Mucosa of rectum (tissue), 2 donors: ENCODE measurements around the gene CHMP6.

Experiments
- H3K27ac ChIP-seq, 2 donors: one replicate each; pipeline ENCODE4 v1.7.0; 2013; ENCODE audit warnings: inconsistent platforms in 2 of 2, low read depth in 2 of 2, low read length in 2 of 2
- H3K27me3 ChIP-seq, 2 donors: one replicate each; pipeline ENCODE4 v1.7.0; 2013; ENCODE audit warnings: low read length in 2 of 2; ENCODE audit not compliant: control insufficient read depth in 2 of 2, insufficient read depth in 2 of 2
- H3K36me3 ChIP-seq, 2 donors: one replicate each; pipeline ENCODE4 v1.7.0; 2013; ENCODE audit warnings: low read length in 2 of 2; ENCODE audit not compliant: control insufficient read depth in 2 of 2, insufficient read depth in 2 of 2
- H3K4me1 ChIP-seq, 2 donors: one replicate each; pipeline ENCODE4 v1.7.0; 2013; ENCODE audit warnings: low read length in 2 of 2, mild to moderate bottlenecking in 1 of 2; ENCODE audit not compliant: control insufficient read depth in 2 of 2, insufficient read depth in 2 of 2
- H3K4me3 ChIP-seq, 2 donors: one replicate each; pipeline ENCODE4 v1.7.0; 2013; ENCODE audit warnings: low read length in 2 of 2
- H3K9ac ChIP-seq, 2 donors: one replicate each; pipeline ENCODE4 v1.7.0; 2013; ENCODE audit warnings: low read length in 2 of 2, low read depth in 1 of 2, mild to moderate bottlenecking in 1 of 2
- H3K9me3 ChIP-seq, 2 donors: one replicate each; pipeline ENCODE4 v1.7.0; 2013; ENCODE audit warnings: low read length in 2 of 2; ENCODE audit not compliant: control insufficient read depth in 2 of 2
- donor health status: healthy.
- donor health status: Normal muscosa, but diverticular disease.

The CHMP6 gene

DNA sequence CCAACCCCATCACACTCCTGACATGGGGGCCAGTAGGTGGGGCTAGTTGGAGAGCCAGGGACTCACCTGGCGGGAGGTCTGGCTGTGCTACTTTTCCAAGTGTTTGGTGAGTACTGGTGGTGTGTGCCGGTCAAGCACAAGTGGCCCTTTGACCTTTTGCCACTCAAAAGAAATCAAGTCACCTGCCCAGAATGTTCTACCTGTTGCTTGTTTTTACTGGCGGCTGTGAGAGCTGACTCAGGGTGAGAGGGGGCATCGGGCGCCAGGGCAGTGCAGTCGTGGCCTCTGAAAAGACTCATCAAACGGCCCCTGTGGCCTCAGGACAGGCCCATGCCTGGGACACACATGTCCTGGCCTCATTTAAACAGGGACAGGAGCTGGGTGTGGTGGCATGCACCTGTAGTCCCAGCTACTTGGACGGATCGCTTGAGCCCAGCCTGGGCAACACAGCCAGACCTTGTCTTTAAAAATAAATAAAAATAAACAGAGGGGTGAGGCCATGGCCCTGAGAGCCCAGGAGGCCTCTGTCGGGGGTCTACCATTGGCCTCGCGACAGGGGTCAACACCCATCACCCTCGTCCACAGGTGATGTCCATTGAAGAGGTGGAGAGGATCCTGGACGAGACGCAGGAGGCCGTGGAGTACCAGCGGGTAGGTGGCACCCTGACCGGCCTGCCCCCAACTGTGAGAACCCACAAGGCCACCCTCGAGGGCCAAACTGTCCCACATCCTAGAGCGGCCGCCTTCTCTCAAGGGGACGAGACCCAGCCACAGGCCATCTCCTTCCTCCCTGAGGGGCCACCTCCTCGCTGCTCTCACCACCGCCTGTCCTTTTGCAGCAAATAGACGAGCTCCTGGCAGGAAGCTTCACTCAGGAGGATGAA is 5.0 kb downstream of the CHMP6 start:
- H3K27me3 ChIP-seq: no peaks in the 10 kb centered on the region
- H3K9me3 ChIP-seq: no peaks in the 10 kb centered on the region
- peaks cover 42 to 46% of the 10 kb centered on the region in 2 donors for H3K36me3 ChIP-seq
- no peak overlapping the region for H3K27ac ChIP-seq
- peaks cover 29 to 34% of the 10 kb centered on the region in 2 donors for H3K4me1 ChIP-seq
- H3K4me3 ChIP-seq: no peak overlapping the region
- no peak overlapping the region for H3K9ac ChIP-seq

GRCh38 chr17:80997424-80998117 is 5.9 kb downstream of the CHMP6 start:
- no peak overlapping the region for H3K4me3 ChIP-seq
- no peak overlapping the region for H3K27ac ChIP-seq
- no peaks in the 10 kb centered on the region for H3K9me3 ChIP-seq
- no peak overlapping the region for H3K9ac ChIP-seq
- H3K27me3 ChIP-seq: no peaks in the 10 kb centered on the region
- H3K4me1 ChIP-seq: peaks cover 36 to 40% of the 10 kb centered on the region in 2 donors
- peaks cover 42 to 46% of the 10 kb centered on the region in 2 donors for H3K36me3 ChIP-seq

DNA sequence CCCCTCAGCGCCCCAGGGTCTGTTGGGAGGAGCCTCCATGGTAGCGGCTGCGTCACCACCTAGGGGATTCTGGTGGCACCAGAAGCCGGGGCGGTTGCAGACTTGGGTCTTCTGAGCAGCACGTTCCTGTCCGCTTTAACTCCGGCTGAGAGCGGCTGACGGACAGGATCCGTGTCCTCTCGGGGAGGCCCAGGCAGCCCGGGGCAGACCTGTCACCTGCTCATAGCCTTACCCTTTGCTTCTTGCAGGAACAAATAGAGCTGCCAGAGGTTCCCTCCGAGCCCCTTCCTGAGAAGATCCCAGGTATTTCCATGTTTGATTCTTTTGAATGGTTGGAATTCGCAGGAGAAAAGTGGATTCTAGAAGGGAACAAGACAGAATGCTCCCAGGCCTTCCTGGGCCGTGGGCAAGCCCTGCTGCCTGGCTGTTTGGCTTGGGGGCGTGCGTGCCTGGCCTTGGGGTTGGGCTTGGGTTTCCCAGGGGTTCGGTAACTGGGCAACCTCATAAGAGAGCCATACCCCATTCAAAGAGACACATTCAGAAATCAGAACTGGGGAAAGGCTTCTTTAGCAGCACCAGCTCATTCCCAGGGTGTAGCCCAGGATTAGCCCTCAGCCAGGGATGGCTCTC is 6.6 kb downstream of the CHMP6 start:
- Histone ChIP-seq H3K9ac (no peak overlapping the region), H3K9me3 (no peaks in the 10 kb centered on the region), H3K27ac (no peak overlapping the region), H3K36me3 (peaks cover 42 to 46% of the 10 kb centered on the region in 2 donors), H3K4me3 (no peak overlapping the region), H3K27me3 (no peaks in the 10 kb centered on the region), H3K4me1 (peaks cover 34 to 39% of the 10 kb centered on the region in 2 donors)

DNA sequence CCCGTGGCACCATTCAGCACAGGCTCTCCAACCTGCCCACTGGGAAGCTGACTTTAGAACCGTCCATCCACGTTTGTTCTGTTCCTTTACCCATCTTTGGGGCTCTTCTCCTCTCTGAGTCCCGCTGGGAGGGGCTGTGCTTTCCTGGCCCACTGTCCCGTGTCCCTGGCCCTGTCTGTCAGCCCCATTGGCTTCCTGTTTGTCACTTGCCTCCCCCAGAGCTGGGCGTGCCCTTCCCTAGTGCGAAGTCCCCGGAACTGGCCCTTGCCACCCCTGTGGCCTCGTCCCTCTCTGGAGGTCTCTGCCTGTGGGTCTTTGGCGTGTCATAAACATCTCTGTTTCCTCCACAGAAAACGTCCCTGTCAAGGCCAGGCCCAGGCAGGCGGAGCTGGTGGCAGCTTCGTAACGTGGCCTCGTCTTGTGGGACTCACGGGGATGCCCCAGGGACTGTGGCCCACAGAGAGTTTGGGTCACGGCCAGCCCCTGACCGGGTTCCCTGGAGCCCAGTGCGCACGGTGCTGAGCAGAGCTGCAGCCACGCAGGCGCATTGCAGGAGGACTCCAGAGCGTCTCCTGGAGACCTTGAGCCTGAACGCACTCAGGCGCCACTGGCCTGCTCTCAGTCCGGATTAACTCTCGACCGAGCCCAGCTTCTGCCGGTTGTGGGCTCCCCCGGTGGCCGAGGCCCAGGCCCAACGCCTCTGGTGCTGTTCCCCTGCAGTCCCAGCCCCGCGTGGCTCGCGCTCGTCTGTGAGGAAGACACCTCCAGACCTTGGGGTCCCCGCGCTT is 7.3 kb downstream of the CHMP6 start:
- H3K27ac ChIP-seq: no peak overlapping the region
- H3K4me1 ChIP-seq: peaks cover 34 to 35% of the 10 kb centered on the region in 2 donors
- no peak overlapping the region for H3K4me3 ChIP-seq
- H3K36me3 ChIP-seq: peaks cover 42 to 46% of the 10 kb centered on the region in 2 donors
- peaks cover 0 to 2% of the 10 kb centered on the region in 2 donors for H3K27me3 ChIP-seq
- H3K9me3 ChIP-seq: no peaks in the 10 kb centered on the region
- H3K9ac ChIP-seq: no peak overlapping the region

GRCh38 chr17:80999536-81000333 is 8.1 kb downstream of the CHMP6 start:
- Histone ChIP-seq H3K36me3 (peaks cover 42 to 46% of the 10 kb centered on the region in 2 donors), H3K4me3 (no peak overlapping the region), H3K9me3 (no peaks in the 10 kb centered on the region), H3K27me3 (peaks cover 0 to 7% of the 10 kb centered on the region in 2 donors), H3K4me1 (peaks cover 38 to 41% of the 10 kb centered on the region in 2 donors), H3K9ac (peak overlapping the region in 1 of 2 donors; percentile 54), H3K27ac (peak overlapping the region; percentile 84)

DNA sequence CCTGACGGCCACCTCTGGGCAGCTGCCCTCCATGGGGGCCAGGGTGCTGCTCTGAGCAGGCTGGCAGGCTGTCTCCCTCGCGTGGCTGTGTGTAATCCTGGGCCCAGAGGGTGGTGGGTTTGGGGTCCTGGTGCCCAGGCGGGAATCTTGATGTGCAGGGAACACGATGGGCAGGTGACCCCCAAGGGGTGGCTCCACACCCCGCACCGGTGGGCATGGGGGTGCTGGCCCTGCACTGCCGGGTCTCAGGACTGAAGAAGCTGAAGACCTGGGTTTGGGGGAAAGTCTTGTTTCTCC is 8.6 kb downstream of the CHMP6 start:
- Histone ChIP-seq H3K9ac (peak overlapping the region in 1 of 2 donors; percentile 54), H3K9me3 (no peaks in the 10 kb centered on the region), H3K4me3 (no peak overlapping the region), H3K27me3 (peaks cover 0 to 9% of the 10 kb centered on the region in 2 donors), H3K27ac (peak overlapping the region; percentile 84), H3K36me3 (peaks cover 38 to 44% of the 10 kb centered on the region in 2 donors), H3K4me1 (peaks cover 38 to 41% of the 10 kb centered on the region in 2 donors)

- Histone ChIP-seq H3K9ac (peak overlapping the region in 1 of 2 donors; percentile 54), H3K9me3 (no peaks in the 10 kb centered on the region), H3K4me1 (peaks cover 38 to 41% of the 10 kb centered on the region in 2 donors), H3K36me3 (peaks cover 32 to 39% of the 10 kb centered on the region in 2 donors), H3K27me3 (peaks cover 0 to 9% of the 10 kb centered on the region in 2 donors), H3K4me3 (no peak overlapping the region), H3K27ac (peak overlapping the region; percentile 84)
Observed at GRCh38 chr17:81000631-81001357, 9.2 kb downstream of the CHMP6 start.

GRCh38 chr17:81002013-81002384 is 10.4 kb downstream of the CHMP6 start:
- H3K9ac ChIP-seq: peak overlapping the region; percentile 41 to 58
- H3K4me1 ChIP-seq: peaks cover 38 to 41% of the 10 kb centered on the region in 2 donors
- H3K27ac ChIP-seq: peak overlapping the region; percentile 84
- no peaks in the 10 kb centered on the region for H3K9me3 ChIP-seq
- peaks cover 0 to 9% of the 10 kb centered on the region in 2 donors for H3K27me3 ChIP-seq
- peaks cover 23 to 30% of the 10 kb centered on the region in 2 donors for H3K36me3 ChIP-seq
- peak overlapping the region; percentile 7 to 11 for H3K4me3 ChIP-seq
